IPS DF 4.7 (cell line): ENCODE data around the gene PDLIM7.
A peak's percentile ranks its signal among the peaks of the same experiment; 100 is the strongest.

Experiments
- DNase-seq: peaks from one replicate; pipeline ENCODE4 v3.0.0-alpha.2; 2013; ENCODE audit warnings: low spot score; ENCODE audit errors: extremely low read depth

The PDLIM7 gene

DNA sequence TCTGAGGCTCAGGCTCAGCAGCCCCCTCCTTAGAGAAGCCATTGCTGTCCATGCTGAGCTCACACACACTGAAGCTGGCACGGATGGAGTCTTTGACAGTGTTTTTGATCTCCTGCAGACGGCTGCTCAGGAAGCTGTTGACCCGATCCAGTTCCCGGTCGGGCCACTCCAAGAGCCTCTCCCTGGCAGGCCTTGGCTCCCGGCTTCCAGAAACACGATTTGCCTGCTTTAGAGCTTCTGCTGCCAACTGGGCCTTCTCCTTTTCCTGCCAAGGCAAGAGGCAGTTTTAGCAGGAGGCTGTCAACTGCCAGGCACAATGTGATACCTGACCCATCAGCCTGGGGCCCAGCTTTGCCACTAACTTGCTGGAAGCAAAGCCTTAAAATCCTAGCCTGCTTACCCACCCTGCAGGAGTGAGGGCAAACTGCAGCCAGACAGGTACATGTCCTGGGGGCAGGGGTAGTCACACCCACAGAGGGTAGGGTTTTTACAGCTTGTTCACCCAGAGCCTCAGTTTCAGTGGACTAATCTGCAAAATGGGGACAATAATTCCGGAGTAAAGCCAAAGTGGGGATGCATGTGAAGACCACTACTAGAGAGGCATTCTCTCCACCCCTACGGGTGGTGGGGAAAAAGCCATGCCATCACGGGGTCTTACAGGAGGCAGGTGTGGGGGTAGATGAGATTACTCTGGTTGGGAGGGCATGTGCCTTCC is 27.7 kb upstream of the PDLIM7 start:
- DNase-seq: no peak

- DNase-seq: no peak
Measured at GRCh38 chr5:177524539-177524900, 27.1 kb upstream of the PDLIM7 start.

DNA sequence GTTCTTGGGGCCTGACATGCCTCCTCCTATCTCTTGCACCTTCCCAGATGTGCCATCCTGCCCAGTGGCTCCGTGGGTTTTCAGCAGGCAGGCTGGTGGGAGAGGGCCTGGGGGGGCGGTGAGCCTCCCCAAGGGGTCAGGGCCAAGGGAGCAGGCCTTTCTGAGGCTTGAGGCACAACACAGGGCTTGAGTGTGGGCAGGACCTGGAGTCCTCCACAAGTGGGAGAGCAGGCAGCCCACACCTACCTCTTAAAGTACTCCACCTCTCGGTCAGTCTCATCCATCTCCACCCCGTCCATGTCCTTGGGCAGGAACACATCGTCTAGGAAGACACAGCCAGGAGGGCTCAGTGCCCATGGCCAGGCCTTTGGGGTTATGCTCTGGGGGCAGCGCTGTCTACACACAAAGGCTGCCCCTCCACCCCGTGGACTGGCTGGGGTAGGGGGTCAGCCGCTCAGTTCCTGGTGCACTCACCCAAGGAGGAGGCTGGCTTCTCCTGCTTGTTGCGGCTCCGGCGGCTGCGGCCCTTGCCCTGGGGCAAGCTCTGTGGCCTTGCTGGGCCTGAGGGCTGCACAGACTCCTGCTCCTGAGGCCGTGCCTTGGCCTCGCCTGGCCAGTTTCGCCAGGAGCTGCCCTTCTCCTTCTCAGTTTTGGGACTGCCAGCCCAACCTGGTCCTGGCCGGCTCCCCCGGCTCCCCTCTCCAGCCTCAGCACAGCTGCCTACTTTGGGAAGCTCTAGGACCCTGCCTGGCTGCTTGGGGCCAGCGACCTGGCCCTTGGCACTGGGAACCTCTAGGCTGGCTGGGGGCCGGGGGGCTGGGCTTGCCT is 26.5 kb upstream of the PDLIM7 start:
- no peak for DNase-seq

GRCh38 chr5:177520916-177521513 is 23.6 kb upstream of the PDLIM7 start:
- DNase-seq: no peak

- DNase-seq: no peak
Measured at GRCh38 chr5:177520271-177520670, 22.9 kb upstream of the PDLIM7 start.

DNA sequence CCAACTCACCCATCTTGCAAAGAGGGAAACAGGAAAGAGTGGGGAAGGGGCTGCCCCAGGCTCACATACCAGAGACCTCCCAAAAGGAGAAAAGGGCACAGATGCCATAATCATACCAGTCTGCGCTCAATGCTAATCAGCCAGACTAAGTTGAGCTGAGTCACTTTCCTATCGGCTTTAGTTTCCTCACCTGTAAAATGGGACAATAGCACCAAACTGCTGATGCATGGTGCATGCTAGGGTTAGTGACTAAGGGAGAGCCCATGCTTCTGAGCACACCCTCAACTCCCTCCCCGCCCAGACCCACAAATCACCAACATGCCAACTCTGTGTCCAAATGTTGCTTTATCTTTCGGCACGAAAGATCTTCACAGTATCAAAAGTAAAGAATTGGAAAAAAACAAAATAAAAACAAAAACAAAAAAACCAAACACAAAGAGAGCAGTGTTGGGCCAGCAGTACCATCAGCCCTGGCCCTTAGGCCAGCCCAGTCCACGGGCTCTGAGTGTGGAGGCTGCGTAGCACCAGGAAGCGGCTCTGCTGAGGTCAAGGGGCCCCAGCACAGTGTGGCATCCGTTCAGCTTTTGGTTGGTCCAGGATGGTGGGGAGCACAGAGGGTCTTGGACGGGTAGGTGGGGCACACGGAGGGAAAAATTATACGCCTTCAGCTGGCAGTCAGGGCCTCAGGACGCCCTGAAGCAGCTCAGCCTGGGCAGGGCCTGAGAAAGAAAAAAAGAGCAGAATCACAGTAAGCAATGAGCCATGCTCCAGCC is 22.2 kb upstream of the PDLIM7 start:
- no peak for DNase-seq

DNA sequence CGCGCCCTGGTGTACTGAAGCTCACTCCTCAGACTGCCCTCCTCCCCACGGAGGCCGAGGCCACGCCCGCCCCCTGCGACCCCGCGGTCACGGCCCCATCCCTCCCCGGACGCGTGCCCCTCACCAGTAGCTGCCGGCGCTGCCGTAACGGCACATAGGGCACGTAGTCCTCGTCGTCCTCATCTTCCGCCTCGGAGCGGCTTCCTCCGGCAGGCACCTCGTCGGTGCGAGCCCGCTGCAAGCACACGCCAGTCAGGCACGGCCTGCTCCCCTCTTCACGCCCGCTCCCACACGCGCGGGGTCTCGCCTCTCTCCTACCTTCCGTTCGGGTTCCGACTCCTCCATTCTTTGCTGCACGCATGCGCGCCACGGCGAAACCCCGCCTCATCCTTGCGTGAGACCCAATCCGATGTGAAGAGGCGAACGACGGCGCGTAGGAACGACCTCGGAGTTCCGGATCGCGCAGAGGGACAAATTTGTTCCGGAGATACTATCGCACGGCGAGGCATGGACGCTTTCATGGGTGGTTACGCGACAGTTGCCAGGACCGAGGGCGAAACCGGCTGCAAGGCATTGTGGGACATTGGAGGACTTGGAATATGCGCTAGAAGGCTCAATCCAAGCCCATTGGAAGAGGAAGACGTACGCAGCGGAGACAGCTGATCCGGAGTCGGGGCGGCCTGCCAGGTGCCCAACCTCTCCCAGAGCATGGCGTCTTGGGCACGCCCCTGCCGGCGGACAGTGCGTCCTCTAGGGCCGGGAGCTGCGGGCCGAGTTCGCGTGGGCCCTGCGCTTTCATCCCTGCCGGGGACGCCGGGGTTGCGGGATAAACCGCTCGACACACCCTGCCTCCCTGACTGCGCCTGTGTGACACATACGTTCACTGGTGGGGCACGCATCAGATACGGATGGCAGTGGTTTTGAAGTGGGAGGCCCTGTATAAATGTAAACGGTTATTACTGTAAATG is 19.5 kb upstream of the PDLIM7 start, which contains the start of gene DDX41:
DDX41 (minus strand) TSS at position 361 of the 968 bp plus-strand sequence; CDS start at position 345, 16 bp downstream.
- peak; percentile 95 for DNase-seq

- no peak for DNase-seq
Measured at GRCh38 chr5:177515580-177515979, 18.2 kb upstream of the PDLIM7 start.

DNA sequence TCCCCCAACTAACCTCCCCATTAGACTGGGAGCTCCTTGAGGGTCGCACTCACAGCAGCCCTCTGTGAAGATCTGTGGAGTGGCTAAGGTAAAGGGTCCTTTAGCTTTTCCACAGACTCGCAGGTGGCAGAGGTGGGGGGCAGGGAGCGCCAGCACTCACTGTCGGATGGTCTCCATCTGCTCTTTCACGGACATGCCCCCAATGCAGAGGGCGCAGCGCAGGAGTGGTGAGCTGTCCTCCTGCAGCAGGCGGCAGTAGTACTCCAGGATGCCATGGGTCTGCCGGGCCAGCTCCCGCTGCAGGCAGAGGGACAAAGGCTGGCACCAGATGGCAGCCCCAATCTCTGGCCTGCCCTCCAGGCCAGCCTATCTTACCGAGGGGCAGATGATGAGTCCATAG is 17.1 kb upstream of the PDLIM7 start:
- DNase-seq: no peak

GRCh38 chr5:177513500-177513899 is 16.1 kb upstream of the PDLIM7 start:
- no peak for DNase-seq

DNA sequence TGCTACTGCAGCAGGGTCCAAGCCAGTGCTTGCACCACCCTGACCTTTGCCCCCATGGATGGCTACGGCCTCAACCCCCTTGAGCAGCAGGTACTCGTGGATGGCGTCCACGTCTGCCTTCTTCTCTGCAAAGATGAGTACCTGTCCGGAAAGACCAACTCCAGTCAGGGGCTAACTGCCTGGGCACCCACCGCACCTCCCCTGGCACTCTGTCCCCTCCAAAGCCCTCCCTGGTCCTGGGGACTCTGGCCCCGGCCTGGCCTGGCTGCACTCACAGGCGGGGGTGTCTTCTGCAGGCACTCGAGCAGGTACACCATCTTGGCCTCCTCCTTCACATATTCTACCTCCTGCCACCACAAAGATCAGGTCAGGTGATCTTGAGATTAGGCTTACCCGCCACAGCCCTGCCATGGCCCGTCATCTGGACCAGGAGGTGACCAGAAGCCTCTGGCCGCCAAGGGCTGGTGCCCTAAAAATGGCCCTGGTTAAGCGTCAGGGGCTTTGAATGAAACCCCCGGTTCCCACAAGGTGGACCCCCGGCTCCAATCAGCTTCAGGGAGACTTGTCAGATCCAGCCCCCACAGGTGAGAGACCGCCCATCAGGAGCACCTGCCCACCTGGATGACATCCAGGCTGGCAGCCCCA is 15.5 kb upstream of the PDLIM7 start:
- DNase-seq: no peak

GRCh38 chr5:177511796-177512675 is 14.6 kb upstream of the PDLIM7 start:
- DNase-seq: no peak

DNA sequence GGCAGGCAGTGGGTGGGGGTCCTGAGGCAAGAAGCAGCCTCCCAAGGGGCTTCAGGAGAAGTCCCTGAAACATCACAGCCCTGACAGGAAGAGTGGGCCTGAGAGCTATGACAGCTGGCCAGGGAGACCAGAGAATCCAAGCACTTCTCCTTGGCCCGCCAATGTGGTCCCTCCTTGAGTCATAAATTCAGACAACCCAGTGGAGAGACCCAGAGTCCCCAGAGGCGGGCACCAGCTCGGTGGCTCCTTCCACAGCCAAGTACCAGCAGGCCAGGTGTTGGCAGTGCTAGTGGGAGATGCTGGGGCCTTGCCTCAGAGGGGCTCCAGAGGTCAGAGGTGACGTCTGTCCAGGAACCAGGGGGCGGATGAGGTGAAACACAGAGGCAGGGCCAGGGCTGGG is 13.8 kb upstream of the PDLIM7 start:
- DNase-seq: no peak

GRCh38 chr5:177510567-177511053 is 13.2 kb upstream of the PDLIM7 start:
- DNase-seq: no peak

DNA sequence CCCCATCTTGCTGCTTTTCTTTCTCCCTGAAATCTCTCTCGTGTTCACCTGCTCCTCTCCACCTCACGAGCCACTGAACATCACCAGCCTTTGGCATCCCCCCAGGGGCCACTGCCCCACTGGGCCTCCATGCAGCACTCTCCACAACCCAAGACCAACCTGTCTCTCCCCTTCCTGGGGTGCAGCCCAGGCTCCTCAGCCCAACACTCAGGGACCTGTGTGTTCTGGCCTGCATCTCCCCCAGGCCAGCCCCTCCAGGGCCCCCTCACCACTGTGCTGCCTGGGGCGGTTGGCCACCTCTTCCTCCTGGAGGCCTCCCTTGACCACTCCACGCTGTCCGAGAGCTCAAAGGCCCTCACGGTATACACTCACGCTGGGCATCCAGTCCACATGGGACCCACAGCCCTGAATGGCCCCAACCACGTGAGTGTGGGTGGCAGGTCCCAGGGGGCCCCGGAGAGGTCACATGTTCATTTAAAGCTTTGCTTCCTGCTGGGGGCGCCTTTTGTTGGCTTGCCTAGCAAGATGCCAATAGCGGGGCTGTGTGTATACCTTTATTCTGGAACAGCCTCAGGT is 12.7 kb upstream of the PDLIM7 start:
- DNase-seq: no peak

- DNase-seq: no peak
Measured at GRCh38 chr5:177509381-177509951, 12.1 kb upstream of the PDLIM7 start, which contains the start of gene DOK3. Gene DOK3, minus strand, starts transcription at chr5:177509826. Its CDS starts 286 bp downstream, at chr5:177509540.

GRCh38 chr5:177508837-177509236 is 11.4 kb upstream of the PDLIM7 start:
- DNase-seq: no peak

DNA sequence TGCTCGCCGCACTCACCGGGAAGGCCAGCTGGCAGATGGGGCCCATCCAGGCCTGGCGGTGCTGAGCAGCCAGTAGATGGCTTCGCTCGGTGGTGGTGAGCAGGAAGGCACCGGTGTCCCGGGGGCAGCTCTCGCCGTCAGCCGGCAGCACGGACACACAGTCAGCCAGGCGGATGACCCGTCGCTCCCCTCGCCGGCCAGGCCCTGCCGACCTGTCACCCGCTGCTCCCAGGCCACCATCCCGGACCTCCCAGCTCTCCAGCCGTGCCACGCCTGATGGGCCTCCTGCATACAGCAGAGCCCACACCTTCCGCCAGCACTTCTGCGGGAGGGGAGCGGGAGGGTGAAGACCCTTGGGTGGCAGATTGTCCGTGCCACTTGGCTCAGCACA is 10.8 kb upstream of the PDLIM7 start:
- no peak for DNase-seq
